ENCODE results near the gene TCEA2.

Gene TCEA2

DNA sequence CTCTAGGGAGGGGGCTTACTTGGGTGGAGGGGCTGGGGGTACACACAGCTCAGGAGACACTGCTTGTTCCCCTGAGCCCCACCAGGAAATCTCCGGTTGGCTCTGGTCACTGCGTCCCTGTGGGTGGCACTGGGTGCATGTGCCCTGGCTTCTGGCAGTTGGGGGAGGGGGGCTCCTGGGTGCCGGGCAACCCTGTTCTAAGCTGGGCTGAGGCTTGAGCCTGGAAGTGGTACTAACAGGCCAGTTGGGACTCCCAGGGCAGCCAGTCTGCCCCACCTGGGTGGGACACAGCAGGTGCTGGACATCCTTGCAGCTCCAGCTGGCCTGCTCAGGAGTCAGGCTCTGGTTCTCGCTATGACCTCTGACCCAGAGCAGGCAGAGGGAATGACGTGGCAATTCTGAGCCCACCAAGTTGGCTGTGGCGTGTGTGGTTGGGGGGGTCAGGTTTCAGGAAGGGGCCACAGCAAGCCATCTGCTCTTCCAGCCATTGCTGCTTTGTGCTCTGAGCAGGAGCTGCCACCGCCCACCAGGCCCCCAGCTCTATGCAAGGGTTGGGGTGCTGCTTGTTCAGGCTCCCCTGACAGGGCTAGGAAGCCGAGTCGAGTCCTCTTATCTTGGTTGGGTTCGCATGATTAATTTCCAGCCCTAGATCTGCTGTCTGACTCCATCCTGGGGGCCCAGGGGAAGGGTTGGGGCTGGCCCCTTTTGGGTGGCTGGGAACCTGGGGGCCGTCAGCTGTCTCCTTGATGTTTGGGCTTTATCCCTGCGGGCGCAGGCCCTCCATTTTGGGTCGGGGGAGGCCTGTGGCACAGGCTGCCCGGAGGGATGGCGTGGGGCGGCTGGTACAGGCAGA is 26.4 kb upstream of the TCEA2 start:
- no peak for DNase-seq

DNA sequence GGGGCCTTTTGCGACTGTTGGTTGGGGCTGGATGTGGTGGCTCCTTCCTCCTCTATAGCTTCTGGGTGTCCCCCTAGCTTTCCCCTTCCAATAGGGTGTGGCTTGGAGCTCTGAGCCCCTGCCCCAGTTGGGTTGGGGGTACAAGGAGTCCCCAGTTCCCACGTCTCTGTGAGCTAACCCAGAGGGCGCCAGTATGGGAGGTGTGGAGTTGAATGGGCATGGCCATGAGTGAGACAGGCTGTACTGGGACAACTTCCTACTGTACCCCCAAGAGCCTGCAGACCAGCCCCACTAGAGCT is 25.9 kb upstream of the TCEA2 start:
- DNase-seq = no peak

DNA sequence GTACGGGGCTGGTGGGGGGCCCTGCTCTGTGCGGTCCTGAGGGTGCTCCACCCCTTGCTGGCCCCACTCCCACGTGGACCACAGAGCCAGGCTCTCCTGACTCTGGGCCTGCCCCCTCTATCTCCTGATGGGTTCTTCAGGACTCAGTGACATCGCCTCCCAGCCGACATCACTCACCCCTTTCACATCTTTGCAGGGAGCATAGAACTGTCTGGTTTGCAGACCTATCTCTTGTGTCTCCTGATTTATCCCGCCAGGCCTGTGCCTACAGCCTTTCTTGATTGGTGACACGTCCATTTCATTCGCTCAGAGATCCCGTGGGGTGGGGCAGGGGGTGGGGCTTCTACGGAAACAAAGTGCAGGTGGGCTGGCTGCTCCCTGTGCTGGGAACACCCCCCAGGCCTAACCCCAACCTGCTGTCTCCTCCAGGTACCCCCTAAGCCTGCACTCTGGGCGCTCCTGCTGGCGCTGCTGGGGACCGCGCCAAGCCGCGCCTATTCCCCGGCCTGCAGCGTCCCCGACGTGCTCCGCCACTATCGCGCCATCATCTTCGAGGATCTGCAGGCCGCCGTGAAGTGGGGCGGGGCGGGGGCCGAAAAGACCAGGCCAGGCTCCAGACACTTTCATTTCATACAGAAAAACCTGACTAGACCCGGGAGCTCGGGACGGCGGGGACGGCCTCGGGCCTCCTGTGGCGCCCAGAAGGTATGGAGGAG is 25.3 kb upstream of the TCEA2 start:
- DNase-seq = peak; percentile 50

DNA sequence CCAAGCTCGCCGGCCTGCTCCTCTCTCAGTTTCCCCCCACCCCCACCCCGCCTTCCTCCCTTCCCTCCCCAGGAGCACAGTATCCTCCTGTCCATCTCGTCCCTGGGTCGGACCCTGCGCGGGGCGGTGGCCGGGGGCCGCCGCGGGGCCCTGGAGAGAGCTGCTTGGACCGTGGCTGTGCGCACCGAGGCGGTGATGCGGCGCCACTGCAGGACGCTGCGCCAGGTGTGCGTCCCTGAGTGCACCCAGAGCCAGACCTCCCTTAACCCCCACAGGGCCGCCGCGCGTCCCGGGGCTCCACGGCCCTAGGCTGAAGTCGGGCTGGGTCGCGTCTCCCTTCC is 24.8 kb upstream of the TCEA2 start:
- DNase-seq = no peak

DNA sequence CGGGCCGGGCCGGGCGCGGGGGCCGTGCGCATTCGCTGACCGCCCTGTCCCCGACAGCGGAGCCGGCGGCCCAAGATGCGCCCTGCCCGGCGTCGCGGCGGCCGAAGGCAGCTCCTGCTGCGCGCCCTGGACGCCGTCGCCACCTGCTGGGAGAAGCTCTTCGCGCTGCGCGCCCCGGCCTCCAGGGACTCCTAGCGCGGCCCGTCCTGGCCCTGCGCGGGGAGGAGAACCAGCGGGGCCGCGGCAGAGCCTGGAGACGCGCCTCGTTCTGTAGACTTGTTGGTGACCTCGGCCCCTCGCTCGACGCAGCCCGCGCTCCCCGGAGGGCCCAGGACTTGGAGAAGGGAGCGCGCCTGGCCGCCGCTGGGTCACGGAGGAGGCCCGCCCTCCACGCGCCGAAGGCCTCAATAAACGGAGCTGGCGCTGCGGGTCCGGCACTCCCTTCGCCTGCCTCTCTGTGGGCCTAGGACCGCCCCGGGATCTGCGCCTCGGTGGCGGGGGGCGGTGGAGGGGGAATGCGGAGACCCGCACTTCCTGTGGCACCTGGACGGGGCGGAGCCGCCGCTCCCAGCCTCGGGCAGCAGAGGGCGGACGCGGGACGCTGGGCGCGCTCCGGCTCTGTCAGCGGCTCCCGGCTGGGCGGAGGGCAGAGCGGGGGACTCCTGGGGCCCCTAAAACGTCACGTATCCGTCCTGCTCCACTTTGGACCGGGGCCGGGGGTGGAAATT is 24.3 kb upstream of the TCEA2 start:
- peak; percentile 67 for DNase-seq

DNA sequence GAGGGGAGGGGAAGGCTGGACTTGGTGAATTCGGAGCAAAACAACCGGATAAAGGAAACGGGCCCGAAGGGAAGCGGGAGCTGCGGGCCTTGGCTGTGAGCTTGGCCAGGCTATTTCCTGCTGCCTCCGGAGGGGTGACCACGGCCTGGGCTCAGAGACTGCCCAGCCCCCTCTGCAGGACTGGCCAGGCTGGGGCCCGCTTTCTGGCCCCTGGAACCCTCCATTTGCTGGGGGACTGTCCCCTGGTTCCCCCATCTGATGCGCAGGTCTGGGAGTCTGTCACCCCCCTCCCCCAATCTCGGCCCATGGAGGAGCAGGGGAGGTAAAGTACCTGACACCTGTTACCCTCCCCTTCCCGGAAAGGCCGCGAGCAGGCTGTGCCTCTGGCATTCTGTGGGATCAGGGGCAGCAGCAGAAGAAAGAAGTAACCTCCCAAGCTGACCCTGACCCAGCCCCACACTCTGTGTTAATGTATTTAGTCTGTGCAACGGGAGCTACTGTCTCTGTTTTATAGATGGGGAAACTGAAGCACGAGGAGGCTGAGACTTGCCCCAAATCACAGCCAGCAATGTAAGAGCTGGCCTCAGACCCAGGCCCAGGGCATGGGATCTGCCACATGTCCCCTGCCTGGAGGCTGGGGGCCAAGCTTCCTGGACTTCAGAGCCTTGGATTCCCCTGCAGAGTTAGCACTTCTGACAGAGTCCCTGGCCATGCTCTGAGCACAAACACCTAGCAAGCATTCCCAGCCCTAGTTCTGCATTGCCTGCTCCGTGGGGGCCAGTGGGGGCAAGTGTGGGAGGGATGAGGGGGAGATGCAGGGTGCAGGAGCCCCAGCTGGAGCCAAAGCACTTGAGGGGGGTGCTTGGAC is 23.5 kb upstream of the TCEA2 start:
- DNase-seq = no peak

DNA sequence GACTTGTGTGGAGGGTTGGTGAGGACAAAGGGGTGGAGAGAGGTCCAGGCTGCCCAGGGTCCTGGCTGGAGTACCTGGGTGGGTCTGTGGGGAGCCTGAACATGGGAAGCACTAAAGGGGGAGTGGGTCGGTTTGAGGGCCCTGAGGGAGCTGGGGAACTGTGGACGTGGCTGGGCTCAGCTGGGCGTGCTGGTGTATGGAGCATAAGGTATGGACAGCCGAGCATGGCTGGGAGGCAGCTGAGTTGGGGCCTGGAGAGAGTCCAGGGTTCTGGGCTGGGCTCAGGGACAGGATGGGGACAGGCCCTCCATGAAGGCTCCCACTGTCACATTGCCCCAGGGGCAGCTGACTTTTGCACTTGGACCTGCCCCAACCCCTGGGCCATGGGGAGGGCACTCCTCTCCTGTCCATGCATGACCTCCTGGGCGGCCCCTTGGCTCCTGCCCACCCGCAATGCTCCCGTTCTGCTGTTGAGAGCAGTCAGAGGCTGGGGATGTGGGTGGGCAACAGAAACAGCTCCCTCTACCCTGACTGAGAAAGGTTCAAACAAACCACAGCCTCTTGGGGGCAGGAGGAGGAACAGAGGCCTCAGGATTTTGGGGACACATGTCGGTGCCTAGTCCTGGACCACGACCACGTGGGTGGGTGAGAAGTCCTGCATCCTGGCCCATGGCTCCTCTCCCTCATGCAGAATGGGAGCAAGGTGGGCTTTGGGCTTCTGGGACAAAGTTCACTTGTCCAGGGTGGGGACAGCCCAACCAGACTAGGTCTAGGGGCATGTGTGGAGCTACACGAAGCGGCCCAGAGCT is 22.6 kb upstream of the TCEA2 start:
- DNase-seq = no peak

DNA sequence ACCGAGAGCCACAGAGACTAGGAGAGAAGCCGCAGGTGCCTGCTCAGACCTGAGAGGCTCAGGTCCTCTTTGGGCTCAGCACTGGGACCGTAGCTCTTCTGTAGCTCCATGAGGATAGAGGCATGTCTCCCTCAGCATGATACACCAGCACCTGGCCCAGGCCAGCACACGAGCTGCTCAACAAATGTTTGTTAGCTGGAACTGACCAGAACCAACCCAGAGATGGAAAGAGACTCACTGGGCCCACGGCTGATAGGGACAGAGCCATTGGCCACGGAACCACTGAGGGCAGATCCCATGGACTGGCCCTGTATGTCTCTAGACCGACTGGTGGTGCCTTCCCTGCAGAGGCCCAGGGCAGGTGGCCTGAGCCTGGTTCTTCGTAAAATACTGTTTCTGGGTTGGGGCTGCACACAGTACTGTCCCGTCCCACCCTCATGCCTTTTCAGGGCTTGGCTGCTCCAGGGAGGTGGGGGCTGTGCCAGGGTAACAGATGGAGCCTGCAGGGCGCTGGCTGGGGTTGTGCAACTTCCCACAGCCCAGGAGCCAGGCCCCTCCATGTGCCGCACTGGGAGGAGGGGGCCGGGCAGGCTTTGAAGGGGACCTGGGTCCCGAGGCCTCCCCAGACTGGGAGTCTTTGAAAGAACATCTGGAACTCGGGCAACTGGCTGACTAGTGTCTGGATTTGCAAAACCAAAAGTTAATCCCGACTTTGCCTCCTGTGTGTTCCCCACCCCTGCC is 21.8 kb upstream of the TCEA2 start:
- DNase-seq = no peak

DNA sequence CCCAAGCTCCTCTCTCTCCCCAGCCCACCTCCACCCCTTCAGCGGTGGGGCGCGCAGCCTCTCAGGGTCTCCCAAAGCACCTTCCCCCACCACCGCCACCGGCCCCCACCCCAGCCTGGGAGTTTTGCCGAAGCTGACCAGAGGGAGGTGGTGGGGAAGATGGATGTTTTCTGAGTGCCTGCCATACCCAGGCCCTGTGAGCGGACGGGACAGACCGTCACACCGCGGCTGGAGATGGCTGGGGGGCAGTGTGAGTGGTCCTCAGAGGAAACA is 21.3 kb upstream of the TCEA2 start:
- DNase-seq = no peak

DNA sequence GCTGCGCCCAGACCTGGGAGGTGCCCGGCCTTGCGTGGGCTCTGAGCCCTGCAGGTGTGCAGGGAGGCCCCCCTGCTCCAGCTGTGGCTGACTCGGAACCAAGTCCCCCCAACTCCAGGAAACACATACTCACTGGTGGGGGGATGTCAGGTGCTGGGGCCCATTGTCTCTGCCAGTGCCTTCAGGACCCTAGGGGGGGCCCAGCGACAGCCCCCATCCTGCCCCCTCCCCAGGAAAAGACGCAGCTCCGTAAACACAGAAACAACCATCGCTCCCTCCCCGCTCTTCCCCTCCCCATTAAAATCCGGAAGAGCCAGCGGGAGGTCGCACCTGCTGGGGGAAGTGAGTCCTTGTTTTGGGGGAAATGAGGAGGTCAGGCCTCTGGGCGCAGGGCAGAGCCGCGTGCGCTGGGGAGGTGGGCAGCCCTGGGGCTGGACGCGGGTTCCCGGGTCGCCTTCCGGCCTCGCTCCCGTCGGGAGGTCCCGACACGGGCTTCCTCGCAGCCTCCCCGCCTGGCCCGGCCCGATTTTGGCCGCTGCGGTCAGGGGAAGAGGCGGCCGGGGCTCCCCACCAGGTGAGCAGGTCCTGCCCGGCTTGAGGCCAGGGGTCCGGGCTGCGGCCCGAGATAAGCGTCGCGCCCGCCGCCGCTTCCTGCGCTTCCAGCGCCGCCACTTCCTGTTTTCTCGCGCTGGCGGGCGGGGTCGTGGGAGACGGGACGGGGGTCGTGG is 20.8 kb upstream of the TCEA2 start:
- DNase-seq = no peak

DNA sequence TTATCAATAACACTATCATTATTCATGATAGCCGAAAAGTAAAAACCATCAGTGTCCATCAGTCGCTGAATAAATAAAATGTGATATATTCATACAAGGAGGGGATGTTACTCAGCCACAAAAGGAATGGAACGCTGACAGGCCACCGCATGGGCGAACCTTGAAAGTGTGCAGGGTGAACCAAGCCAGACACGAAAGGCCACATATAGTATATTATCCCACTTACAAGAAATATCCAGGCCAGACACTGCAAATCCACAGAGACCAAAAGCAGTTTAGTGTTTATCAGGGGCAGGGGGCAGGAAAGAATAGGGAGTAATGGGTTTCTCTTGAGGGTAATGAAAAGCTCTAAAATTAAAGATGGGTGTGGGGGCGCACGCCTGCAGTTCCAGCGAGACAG is 19.2 kb upstream of the TCEA2 start:
- DNase-seq = no peak

DNA sequence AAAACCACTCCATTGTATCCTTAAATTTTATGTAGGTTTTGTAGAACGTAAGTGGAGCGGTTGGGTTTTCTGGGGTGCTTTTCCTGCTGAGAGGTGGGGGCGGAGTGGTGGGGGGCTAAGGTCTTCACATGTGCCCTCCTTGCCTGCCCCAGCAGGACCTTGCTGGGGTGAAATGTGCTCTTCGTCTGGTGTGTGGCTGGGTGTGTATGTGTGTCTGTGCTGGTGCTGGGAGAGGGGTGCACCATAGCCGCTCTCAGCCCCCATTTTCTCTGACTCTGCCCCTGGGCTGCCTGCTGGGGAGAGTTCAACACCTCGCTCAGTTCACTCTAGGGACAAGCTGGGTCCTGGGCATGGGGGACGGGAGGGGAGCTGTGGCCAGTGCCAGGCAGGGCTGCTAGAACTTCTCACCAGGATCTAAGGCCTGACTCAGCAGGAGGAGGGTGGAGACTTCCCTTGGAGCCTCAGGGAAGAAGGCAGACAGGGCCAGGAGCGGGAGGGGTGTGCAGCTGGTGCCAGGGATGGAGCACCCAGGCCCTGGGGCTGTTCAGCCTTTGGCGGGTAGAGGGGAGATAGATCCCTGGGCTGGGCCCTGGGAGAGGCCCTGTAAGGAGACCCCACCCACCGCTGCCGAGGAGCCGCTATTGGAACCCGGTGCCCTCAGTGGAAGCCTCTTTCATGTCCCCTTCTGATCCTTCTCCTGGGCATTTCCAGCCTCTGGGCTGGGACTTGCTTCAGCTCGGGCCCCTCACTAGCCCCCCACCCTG is 18.3 kb upstream of the TCEA2 start:
- no peak for DNase-seq

DNA sequence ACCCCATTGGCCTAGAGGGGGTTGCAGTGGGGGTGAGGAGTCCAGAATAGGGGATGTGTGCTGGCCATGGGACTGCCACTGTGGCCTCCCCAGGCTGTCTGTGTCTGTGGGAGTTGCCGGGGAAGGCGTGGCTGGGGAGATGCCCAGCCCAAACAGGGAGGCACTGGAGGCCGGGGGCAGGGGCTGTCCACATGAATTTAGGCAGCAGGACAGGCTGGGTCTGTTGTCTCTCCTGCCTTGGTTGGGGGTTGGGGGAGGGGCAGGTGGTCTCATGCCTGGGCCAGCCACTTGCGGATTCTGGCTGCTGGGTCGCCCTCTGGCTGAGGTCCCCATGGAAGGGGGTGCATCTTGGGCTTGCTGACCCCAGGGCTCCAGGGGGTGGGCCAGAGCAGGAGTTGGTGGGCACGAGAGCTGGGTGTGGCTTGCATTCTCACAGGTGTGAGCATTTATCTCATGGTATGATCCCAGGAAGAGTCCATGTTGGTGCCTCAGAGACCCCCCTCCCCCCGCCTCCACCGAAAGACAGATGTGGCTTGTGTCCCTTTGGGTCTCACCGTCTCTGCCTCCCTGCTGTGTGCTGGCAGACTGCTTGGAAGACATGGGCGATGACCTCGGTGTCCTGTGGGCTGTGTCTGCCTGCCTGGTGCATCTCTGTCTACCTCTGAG is 17.5 kb upstream of the TCEA2 start:
- no peak for DNase-seq

DNA sequence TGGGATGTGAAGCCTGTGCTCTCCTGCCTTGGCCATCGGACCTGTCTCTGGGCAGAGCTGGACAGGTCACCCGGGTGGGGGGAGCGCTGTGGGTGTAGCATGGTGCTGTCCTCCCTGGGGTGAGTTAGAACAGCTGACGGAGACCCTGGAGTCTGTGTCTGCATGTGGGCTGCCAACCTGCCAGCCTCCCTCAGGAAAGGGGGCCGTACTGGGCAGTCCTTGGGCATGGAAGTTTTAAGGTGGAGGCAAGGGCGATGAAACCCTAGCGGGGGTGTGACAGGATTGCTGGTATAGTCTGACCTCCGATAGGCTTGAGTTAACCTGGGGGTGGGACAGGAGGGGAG is 16.0 kb upstream of the TCEA2 start:
- no peak for DNase-seq

DNA sequence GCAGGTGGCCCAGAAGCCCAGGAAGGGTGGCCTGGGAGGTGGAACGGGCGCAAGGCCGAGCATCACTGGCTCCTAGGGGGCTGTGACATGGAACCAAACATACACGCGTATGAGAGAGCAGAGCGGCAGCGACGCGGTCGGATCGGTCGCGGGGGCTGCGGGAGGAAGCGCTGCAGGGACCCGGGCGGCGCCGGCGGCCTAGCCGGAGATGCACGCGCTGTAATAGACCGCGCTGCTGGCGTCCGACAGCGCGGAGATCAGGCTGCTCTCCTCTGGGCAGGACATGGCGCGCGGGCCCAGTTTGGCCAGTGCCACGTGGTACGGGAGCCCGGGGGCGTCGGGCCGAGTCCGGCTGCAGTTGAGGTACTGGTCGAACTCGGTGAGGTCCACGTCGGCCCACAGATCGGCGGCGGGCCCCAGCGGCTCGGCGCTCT is 15.0 kb upstream of the TCEA2 start:
- no peak for DNase-seq

DNA sequence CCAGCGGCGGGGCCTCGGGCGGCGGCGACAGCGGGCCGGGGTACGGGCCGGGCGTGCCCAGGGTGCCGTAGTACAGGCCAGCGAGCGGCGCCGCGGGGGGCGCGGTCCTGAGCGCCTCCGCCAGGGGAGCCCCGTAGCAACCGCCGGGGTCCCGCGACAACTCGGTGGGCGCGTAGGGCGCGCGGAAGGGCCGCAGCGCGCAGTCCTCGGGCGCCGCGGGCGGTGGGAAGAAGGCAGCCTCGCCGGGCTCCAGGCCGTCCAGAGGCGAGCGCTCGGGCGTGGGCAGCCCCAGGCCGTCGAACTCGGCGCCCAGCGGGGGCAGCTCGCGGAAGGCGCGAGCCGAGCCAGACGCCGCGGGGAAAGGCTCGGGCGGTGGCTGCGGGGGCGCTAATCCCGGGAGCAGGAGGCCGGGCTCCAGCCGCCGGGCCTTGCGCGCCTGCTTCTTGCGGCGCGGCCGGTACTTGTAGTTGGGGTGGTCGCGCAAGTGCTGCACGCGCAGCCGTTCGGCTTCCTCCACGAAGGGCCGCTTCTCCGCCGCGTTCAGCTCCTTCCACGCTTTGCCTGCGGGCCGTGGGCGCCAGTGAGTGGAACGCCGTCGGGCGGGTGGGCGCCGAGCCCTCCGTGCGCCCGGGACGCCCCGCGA is 14.5 kb upstream of the TCEA2 start:
- DNase-seq = no peak

DNA sequence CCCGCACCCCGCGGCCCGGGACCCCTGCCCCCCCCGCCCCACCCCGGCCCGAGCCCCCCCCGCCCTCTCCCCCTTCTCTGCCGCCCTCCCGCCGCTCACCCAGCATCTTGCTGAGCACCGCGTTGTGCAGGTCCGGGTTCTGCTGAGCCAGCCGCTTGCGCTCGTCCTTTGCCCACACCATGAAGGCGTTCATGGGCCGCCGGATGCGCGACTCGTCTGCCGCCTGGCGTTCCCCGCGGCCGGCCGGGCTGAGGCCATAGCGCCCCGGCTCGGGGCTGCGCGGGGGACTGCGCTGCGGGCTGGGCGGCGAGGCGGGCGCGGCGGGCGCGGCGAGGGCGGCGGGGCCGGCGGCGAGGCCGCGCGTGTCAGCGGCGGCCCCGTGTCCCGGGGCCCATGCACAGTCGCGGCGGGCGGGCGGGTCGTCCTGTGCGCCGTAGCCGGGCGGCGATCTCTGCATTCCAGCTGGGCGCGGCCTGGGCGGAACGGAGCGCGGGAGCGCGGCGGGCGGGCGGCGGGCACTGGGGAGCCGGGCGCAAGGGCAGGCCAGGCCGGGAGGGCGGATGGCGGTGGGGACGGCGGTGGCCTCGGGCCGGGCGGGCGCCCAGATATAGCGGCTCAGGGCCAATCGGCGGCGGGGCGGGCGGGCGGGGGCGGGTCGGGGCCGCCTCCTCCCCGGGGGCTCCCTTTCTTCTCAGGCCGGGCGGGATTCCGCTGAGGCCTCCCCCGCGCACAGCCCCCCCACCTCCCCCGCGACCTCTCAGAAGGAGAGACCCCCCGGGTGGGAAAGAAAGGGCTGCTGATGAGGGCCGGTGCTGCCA is 13.7 kb upstream of the TCEA2 start, which contains the start of gene SOX18:
Gene SOX18 (minus strand): TSS at position 580 of the 818 bp plus-strand sequence. CDS start 123 bp downstream, at position 457.
- no peak for DNase-seq

DNA sequence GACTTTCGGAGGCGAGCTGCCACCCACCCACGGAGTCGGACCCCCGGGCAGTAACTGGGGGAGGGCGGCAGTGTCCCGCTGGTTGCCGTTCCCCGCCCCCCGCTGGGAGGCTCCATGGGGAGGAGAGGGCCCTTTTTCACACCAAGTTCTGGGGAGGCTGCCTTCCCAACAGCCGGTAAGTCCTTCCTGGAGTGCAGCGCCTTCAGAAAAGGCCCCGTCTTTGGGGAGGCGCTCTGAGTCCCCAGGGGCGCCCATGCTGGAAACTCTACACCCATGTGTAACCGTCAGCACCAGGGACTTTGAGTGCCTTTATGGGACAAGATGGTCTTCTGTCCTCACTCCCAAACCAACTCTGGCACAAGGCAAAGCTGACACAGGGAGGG is 13.1 kb upstream of the TCEA2 start:
- no peak for DNase-seq

Measured in NCI-H345 (cell line).